Thymus (tissue), 11 donors: Measurements from ENCODE around the gene SNRK. TPM values are rescaled to one million over a fixed set of nuclear protein-coding genes. Genes with fewer than 3 reads are reported as not detected.

Source experiments
- DNase-seq, 9 donors: peaks; one replicate each; pipeline ENCODE4 v3.0.0-alpha.2; 2013; ENCODE audit warnings: low spot score in 9 of 9, low read depth in 6 of 9, missing footprints in 1 of 9
- H3K27ac ChIP-seq, 2 donors: one replicate each; pipeline ENCODE4 v1.5.1; 2013; ENCODE audit warnings: control low read depth in 1 of 2, low read depth in 1 of 2, low read length in 1 of 2, mild to moderate bottlenecking in 1 of 2, moderate library complexity in 1 of 2
- H3K27me3 ChIP-seq, 2 donors: one replicate each; pipeline ENCODE4 v1.5.1; 2013; ENCODE audit warnings: low read length in 1 of 2; ENCODE audit not compliant: control insufficient read depth in 2 of 2, insufficient read depth in 1 of 2
- H3K36me3 ChIP-seq, 2 donors: one replicate each; pipeline ENCODE4 v1.5.1; 2013; ENCODE audit warnings: low read length in 1 of 2, mild to moderate bottlenecking in 1 of 2, moderate library complexity in 1 of 2; ENCODE audit not compliant: control insufficient read depth in 2 of 2, insufficient read depth in 2 of 2
- H3K4me1 ChIP-seq, 2 donors: one replicate each; pipeline ENCODE4 v1.5.1; 2013; ENCODE audit warnings: low read length in 2 of 2; ENCODE audit not compliant: control insufficient read depth in 2 of 2, insufficient read depth in 2 of 2
- H3K4me3 ChIP-seq, 2 donors: one replicate each; pipeline ENCODE4 v1.5.1; 2013; ENCODE audit warnings: low read length in 2 of 2, control low read depth in 1 of 2, mild to moderate bottlenecking in 1 of 2
- H3K9me3 ChIP-seq, 2 donors: one replicate each; pipeline ENCODE4 v1.5.1; 2013; ENCODE audit warnings: low read length in 1 of 2, mild to moderate bottlenecking in 1 of 2; ENCODE audit not compliant: control insufficient read depth in 2 of 2, insufficient read depth in 1 of 2
- WGBS: extraction: QIAGEN DNeasy Blood & Tissue Kit; methylation state at CpG from one replicate; pipeline ENCODE4 v1.1.7; 2013; 5-methylcytosine and 5-hydroxymethylcytosine counted together
- polyA plus RNA-seq: library from polyadenylated mRNA; stranded (reverse); fragments of 200-250 nt; gene quantifications from one replicate; pipeline ENCODE4 v1.2.3, GENCODE V29; 2013
- total RNA-seq: library from RNA; stranded (reverse); fragments of 120-200 nt; gene quantifications from one replicate; pipeline ENCODE4 v1.2.4, GENCODE V29; 2013
- donor health status: healthy.

Gene SNRK
- total and polyA plus RNA-seq, 2 donors, result 33.6 to 48.3 TPM

- WGBS, result 97% methylated on average over 2 of the region's 2 CpGs
- Histone ChIP-seq H3K36me3 (peaks cover 74 to 86% of the 10 kb centered on the region in 2 donors), H3K27ac (no peak overlapping the region), H3K27me3 (no peaks in the 10 kb centered on the region), H3K4me1 (peaks cover 28 to 34% of the 10 kb centered on the region in 2 donors), H3K4me3 (no peak overlapping the region), H3K9me3 (peaks cover 11 to 12% of the 10 kb centered on the region in 2 donors)
- DNase-seq, result no peak
These were observed 55.4 kb downstream of the SNRK start for GRCh38 chr3:43341788-43342187.

GRCh38 chr3:43343185-43343584, 56.8 kb downstream of the SNRK start:
- Histone ChIP-seq H3K4me3 (no peak overlapping the region), H3K9me3 (peaks cover 3 to 6% of the 10 kb centered on the region in 2 donors), H3K27me3 (no peaks in the 10 kb centered on the region), H3K36me3 (peaks cover 73 to 85% of the 10 kb centered on the region in 2 donors), H3K4me1 (peaks cover 40 to 48% of the 10 kb centered on the region in 2 donors), H3K27ac (no peak overlapping the region)
- peak in 1 of 9 donors; percentile 47 for DNase-seq
- WGBS, result 78% methylated on average over 4 of the region's 4 CpGs

GRCh38 chr3:43343815-43344214, 57.5 kb downstream of the SNRK start:
- peaks cover 79 to 87% of the 10 kb centered on the region in 2 donors for H3K36me3 ChIP-seq
- WGBS, result 96% methylated on average over 3 of the region's 3 CpGs
- H3K27ac ChIP-seq, result peak overlapping the region in 1 of 2 donors; percentile 18
- DNase-seq, result no peak
- no peaks in the 10 kb centered on the region for H3K27me3 ChIP-seq
- H3K4me3 ChIP-seq, result no peak overlapping the region
- peaks cover 46 to 54% of the 10 kb centered on the region in 2 donors for H3K4me1 ChIP-seq
- peaks cover 1 to 8% of the 10 kb centered on the region in 2 donors for H3K9me3 ChIP-seq

- peaks cover 48 to 56% of the 10 kb centered on the region in 2 donors for H3K4me1 ChIP-seq
- H3K9me3 ChIP-seq, result peaks cover 0 to 8% of the 10 kb centered on the region in 2 donors
- DNase-seq, result no peak
- no peaks in the 10 kb centered on the region for H3K27me3 ChIP-seq
- 98% methylated on average over 3 of the region's 3 CpGs for WGBS
- H3K4me3 ChIP-seq, result no peak overlapping the region
- H3K27ac ChIP-seq, result peak overlapping the region; percentile 93 to 99
- H3K36me3 ChIP-seq, result peaks cover 74 to 84% of the 10 kb centered on the region in 2 donors
These were observed 58.2 kb downstream of the SNRK start for GRCh38 chr3:43344520-43344919.

GRCh38 chr3:43345246-43345645, 58.9 kb downstream of the SNRK start:
- H3K4me3 ChIP-seq, result no peak overlapping the region
- H3K9me3 ChIP-seq, result peaks cover 0 to 8% of the 10 kb centered on the region in 2 donors
- H3K36me3 ChIP-seq, result peaks cover 74 to 87% of the 10 kb centered on the region in 2 donors
- no peaks in the 10 kb centered on the region for H3K27me3 ChIP-seq
- 98% methylated on average over 4 of the region's 4 CpGs for WGBS
- H3K4me1 ChIP-seq, result peaks cover 52 to 60% of the 10 kb centered on the region in 2 donors
- DNase-seq, result no peak
- peak overlapping the region; percentile 93 to 99 for H3K27ac ChIP-seq

GRCh38 chr3:43345877-43346276, 59.5 kb downstream of the SNRK start:
- 92% methylated on average over 6 of the region's 6 CpGs for WGBS
- Histone ChIP-seq H3K4me3 (no peak overlapping the region), H3K27ac (peak overlapping the region; percentile 75 to 99), H3K9me3 (peaks cover 0 to 8% of the 10 kb centered on the region in 2 donors), H3K36me3 (peaks cover 68 to 86% of the 10 kb centered on the region in 2 donors), H3K27me3 (no peaks in the 10 kb centered on the region), H3K4me1 (peaks cover 52 to 60% of the 10 kb centered on the region in 2 donors)
- peak in 1 of 9 donors; percentile 32 for DNase-seq

- Histone ChIP-seq H3K27me3 (no peaks in the 10 kb centered on the region), H3K9me3 (peaks cover 1 to 8% of the 10 kb centered on the region in 2 donors), H3K4me3 (no peak overlapping the region), H3K36me3 (peaks cover 70 to 81% of the 10 kb centered on the region in 2 donors), H3K4me1 (peaks cover 52 to 58% of the 10 kb centered on the region in 2 donors), H3K27ac (peak overlapping the region; percentile 99)
- WGBS, result 77% methylated on average over 14 of the region's 14 CpGs
- DNase-seq, result peak; percentile 55 to 96 (median 84)
These were observed 60.8 kb downstream of the SNRK start for GRCh38 chr3:43346978-43347749.

GRCh38 chr3:43347774-43348173, 61.4 kb downstream of the SNRK start:
- 98% methylated on average over 20 of the region's 20 CpGs for WGBS
- no peak for DNase-seq
- peak overlapping the region; percentile 99 for H3K27ac ChIP-seq
- H3K9me3 ChIP-seq, result peaks cover 1 to 8% of the 10 kb centered on the region in 2 donors
- H3K36me3 ChIP-seq, result peaks cover 65 to 75% of the 10 kb centered on the region in 2 donors
- H3K4me3 ChIP-seq, result no peak overlapping the region
- no peaks in the 10 kb centered on the region for H3K27me3 ChIP-seq
- H3K4me1 ChIP-seq, result peaks cover 49 to 53% of the 10 kb centered on the region in 2 donors

- peak in 4 of 9 donors; percentile 57 to 75 (median 66) for DNase-seq
- Histone ChIP-seq H3K9me3 (peaks cover 1 to 8% of the 10 kb centered on the region in 2 donors), H3K36me3 (peaks cover 62 to 69% of the 10 kb centered on the region in 2 donors), H3K4me1 (peaks cover 46 to 50% of the 10 kb centered on the region in 2 donors), H3K4me3 (no peak overlapping the region), H3K27ac (peak overlapping the region; percentile 99), H3K27me3 (no peaks in the 10 kb centered on the region)
- 89% methylated on average over 11 of the region's 11 CpGs for WGBS
These were observed 62.0 kb downstream of the SNRK start for GRCh38 chr3:43348350-43348749.
